Measurements from ENCODE around the gene DYNC1I1. TPM values are rescaled to one million over a fixed set of nuclear protein-coding genes. Genes with fewer than 3 reads are reported as not detected.

The DYNC1I1 gene
- total and polyA plus RNA-seq, 2 of the 13 experiments (the other 11 are each of a cell fraction or from before 2014, with no cell fraction given) = not detected

GRCh38 chr7:96075510-96076349 is 303.4 kb downstream of the DYNC1I1 start:
- DNase-seq (ENCODE audit: low spot score) (peak; percentile 55), FAIRE-seq (no peak), ATAC-seq (peak; percentile 99)
- H3K79me2 ChIP-seq (ENCODE audit: insufficient read depth, low read length) = no peaks in the 10 kb centered on the region
- H3K9ac ChIP-seq (ENCODE audit: insufficient read depth, low read depth, low read length) = no peak overlapping the region
- peak overlapping the region; percentile 50 for H2AFZ ChIP-seq (ENCODE audit: low read length)
- WGBS (ENCODE audit: low lambda C conversion rate) = under 1% methylated on average over 15 of the region's 47 CpGs
- in situ Hi-C loops (cut with HindIII; ENCODE audit: extremely low pct_ligation_motif_present, low pct_unique_long_range_greater_than_20kb) = loop anchor here (10.0 kb wide), 3 partner anchors 161 to 989 kb away; partner anchors contain the start of gene DLX5
- peak overlapping the region; percentile 53 to 56 (median 56) for H3K4me3 ChIP-seq (replicated peaks in 1 of 3; ENCODE audit: insufficient read depth in 1 of 3, low read depth in 2 of 3, low read length in 3 of 3)
- peaks cover 7% of the 10 kb centered on the region for H3K4me1 ChIP-seq (ENCODE audit: insufficient read depth, low read length)
- no peak overlapping the region for H3K27ac ChIP-seq (ENCODE audit: extremely low read length, insufficient read depth, low read length)
- H3K36me3 ChIP-seq (replicated peaks in 1 of 2; ENCODE audit: control insufficient read depth in 1 of 2, insufficient read depth in 2 of 2, low read length in 2 of 2) = no peaks in the 10 kb centered on the region
- POLR2A ChIA-PET = no interaction called here
- H3K27me3 ChIP-seq (ENCODE audit: control insufficient read depth in 1 of 2, insufficient read depth in 2 of 2, low read length in 2 of 2) = peaks cover 3 to 14% of the 10 kb centered on the region in 2 experiments; a peak in 3 of 5 replicates
- H3K9me3 ChIP-seq (ENCODE audit: low read length) = no peaks in the 10 kb centered on the region
- intact Hi-C loops (cut with micrococcal nuclease; ENCODE audit: unreplicated experiment) = loop anchor here (1.0 to 10.0 kb wide), 7 partner anchors 159 to 990 kb away; partner anchors contain the start of genes DLX6 and SEM1
- H4K20me1 ChIP-seq (ENCODE audit: insufficient read depth, low read length) = no peaks in the 10 kb centered on the region
- CTCF ChIA-PET (ENCODE audit: low intra/inter-chr PET ratio, low total read pairs) = interaction anchor here (1.2 to 2.1 kb wide), 2 partner anchors 952 to 989 kb away, joined by 5 to 13 read pairs; no protein-coding TSS in a partner anchor
- BruUV-seq (replicated peaks) = no TSS peak
- H3K4me2 ChIP-seq (ENCODE audit: low read depth, low read length) = peak overlapping the region; percentile 80
- TF ChIP-seq TEAD3 (CRISPR knock-in tag; optimal IDR thresholded peaks at IDR 0.05; ENCODE audit: borderline replicate concordance) = peak; percentile 21
- TF ChIP-seq ZNF605 (CRISPR knock-in tag; IDR thresholded peaks at IDR 0.05) = 0 out of 2 replicates have a peak, but pooled peaks have one; percentile 46
- no peak for TF ChIP-seq ZFP41 (CRISPR knock-in tag; IDR thresholded peaks at IDR 0.05; ENCODE audit: borderline replicate concordance)
- TF ChIP-seq IRF9 (CRISPR knock-in tag; IDR thresholded peaks at IDR 0.05; ENCODE audit: borderline replicate concordance) = 0 out of 2 replicates have a peak, but pooled peaks have one; percentile 33
- TF ChIP-seq ARID5B (CRISPR knock-in tag; IDR thresholded peaks at IDR 0.05) = peak; percentile 13; the same call in 1 of the 2 replicates
- 0 out of 2 replicates have a peak, but pooled peaks have one; percentile 23 for TF ChIP-seq ZNF777 (CRISPR knock-in tag; IDR thresholded peaks at IDR 0.05)
- peak; percentile 57; the same call in 1 of the 2 replicates for TF ChIP-seq KDM2A (CRISPR knock-in tag; IDR thresholded peaks at IDR 0.05; ENCODE audit: borderline replicate concordance, low read depth)
- no peak for TF ChIP-seq ZNF784 (CRISPR knock-in tag; IDR thresholded peaks at IDR 0.05; ENCODE audit: borderline replicate concordance)
- no peak for TF ChIP-seq ERF (CRISPR knock-in tag; IDR thresholded peaks at IDR 0.05)
- TF ChIP-seq STAG1 (CRISPR knock-in tag; IDR thresholded peaks at IDR 0.05) = peak; percentile 96
- TF ChIP-seq CTCF (CRISPR knock-in tag; IDR thresholded peaks at IDR 0.05) = peak; percentile 91
- peak; percentile 13 for TF ChIP-seq YY1 (IDR thresholded peaks at IDR 0.05; ENCODE audit: insufficient read depth, insufficient replicate concordance, low read depth, low read length)
- TF ChIP-seq ZC3H4 (CRISPR knock-in tag; IDR thresholded peaks at IDR 0.05; ENCODE audit: borderline replicate concordance) = no peak

Measured in HepG2 (cell line).